NCI-H2081 treated with DMSO at 0.1 percent for 48 hours (cell line): Measurements from ENCODE around the gene NUP42.
A peak's percentile ranks its signal among the peaks of the same experiment; 100 is the strongest.
"Not testable (repeated sequence)": the region's sequence is repeated elsewhere in the genome, so short reads cannot be mapped to it uniquely, and the experiment has no call there.

Experiments
- DNase-seq: peaks from one replicate; lab custom pipeline; 2025; lab: John Stamatoyannopoulos, UW

Gene NUP42, protein sequence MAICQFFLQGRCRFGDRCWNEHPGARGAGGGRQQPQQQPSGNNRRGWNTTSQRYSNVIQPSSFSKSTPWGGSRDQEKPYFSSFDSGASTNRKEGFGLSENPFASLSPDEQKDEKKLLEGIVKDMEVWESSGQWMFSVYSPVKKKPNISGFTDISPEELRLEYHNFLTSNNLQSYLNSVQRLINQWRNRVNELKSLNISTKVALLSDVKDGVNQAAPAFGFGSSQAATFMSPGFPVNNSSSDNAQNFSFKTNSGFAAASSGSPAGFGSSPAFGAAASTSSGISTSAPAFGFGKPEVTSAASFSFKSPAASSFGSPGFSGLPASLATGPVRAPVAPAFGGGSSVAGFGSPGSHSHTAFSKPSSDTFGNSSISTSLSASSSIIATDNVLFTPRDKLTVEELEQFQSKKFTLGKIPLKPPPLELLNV

DNA sequence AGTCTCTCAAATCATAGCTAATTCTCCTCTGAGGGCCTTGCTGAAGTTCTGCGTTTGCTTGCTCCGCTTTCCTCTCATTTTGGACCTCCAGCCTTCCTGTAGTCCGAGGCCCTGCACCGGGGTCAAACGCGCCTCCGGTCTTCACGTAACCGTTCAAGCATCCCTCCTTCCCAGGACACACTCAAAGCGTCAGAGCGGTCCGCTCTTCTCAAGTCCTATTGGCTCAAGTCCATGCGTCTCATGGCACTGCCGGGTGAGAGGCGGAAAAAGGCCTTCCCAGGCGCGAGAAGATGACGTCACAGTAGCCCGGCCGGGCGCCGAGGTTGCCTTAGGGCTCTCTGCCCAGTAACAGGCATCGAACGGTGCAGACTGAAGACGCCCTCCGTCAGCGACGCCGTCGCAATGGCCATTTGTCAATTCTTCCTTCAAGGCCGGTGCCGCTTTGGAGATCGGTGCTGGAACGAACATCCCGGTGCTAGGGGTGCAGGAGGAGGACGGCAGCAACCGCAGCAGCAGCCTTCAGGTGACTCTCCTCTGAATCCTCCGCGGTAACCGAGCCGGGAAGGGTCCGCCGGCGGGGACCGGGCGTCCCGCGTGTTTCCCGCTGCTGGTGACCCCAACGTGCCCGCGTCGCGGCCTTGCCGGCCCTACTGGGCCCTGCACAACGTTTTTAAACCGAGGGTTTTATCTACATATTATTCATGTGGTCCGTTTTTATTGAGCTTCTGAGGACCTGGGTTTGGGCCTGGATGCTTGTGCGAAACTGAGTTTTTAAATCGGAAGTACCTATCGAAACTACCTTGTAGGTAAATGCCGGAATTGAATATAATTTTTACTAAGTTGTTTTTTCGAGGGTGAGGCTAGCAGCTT is at the start of gene NUP42:
Gene NUP42 (plus strand): TSS at position 365 of the 870 bp plus-strand sequence. CDS start 38 bp downstream, at position 403.
- DNase-seq: peak; percentile 97

DNA sequence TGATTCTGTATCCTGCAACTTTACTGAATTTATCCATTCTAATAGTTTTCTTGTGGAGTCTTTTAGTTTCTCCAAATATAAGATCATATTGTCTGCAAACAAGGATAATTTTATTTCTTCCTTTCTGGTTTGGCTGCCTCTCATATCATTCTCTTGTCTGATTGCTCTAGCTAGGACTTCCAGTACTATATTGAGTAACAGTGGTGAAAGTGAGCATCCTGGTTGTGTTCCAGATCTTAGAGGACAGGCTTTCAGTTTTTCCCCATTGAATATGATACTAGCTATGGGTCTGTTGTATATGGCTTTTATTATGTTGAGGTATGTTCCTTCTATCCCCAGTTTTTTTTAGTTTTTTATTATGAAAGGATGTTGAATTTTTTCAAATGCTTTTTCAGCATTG is 48.1 kb upstream of the NUP42 start:
- DNase-seq: no peak

DNA sequence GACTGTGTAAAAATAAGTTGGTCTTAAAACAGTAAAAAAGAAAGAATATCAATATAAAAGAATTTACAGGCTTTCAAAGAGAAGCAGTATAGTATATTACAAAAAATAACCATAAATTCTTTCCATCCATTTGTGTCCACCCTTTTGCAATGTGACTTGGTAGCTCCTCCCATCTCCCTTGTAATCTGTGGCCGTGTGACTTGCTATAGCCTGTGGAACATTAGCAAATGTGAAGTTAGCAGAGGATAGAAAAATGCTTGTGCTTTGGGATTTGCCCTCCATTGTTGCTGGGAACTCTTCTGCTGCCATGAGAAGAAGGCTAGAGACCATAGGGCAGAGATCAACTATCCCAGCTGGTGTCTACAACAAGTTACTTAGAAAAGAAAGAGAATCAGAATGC is 46.1 kb upstream of the NUP42 start:
- DNase-seq: no peak

DNA sequence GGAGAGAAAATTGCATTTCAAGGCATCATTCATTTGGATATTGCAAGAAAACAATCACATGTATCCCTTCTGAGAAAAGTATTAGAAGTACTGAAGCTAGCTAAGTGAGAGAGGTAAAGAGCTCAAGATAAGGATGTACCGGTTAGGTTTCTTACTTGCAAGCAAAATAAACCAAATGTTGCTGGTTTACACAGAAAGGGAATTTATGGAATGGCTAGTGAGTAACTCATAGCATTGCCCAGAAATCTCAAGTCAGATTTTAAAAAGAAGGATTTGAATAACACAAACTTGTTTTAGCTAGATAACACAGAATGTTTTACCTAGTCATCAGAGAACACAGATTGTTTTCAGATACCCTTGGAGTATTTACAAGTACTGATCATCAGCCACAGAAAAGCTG is 45.6 kb upstream of the NUP42 start:
- DNase-seq: no peak

DNA sequence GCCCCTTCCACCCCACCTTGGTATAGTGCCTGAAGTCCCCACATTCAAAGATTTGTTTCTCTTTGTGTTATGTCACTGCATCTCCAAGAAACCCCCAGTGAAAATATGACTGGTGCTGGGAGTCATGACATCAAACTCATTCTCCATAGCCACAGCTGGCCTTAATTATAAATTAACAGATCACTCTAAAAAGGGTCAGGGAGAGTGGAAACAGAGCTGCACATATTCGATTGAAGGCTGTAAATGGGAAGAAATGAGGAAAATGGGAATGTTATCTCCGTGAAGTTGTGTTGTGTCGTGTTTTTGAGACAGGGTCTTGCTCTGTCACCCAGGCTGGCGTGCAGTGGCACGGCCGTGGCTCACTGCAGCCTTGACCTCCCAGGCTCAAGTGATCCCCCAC is 24.2 kb upstream of the NUP42 start:
- no peak for DNase-seq

DNA sequence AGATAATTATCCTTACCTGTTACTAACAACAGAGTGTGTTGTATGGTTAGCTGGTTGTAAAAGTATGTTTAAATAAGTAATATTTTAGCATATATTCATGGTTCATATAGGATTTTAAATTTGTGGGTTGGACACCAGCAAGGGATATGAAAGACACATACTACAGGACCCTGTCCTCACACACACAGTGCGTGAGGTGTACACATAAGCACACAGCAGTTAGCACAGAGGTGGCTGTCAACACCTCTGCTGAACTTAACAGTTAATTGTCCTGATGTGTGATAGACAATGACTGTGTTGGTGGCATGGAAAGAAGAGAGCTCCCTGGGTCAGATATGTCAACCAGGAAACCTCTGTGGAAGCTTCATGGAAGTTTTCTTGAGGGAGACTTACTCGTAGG is 23.3 kb upstream of the NUP42 start:
- DNase-seq: no peak

DNA sequence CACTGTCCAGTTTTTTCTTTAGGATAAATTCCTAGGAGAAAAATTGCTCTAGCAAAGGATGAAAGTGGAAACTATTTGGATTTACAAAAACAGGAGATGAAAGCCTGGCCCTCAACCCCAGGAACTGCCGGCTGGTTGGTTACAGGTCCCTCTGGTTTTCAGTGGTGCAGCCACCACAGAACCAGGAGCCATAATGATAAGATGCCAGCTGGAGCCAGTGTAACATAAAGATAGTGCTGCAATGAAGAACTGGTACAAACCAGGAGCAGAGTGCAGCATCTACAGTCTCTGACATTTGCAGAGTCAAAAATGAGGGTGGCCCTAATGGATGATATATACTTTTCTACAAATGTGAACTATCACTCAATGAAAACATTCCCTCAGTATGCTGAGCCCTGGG is 20.4 kb upstream of the NUP42 start:
- DNase-seq: no peak

DNA sequence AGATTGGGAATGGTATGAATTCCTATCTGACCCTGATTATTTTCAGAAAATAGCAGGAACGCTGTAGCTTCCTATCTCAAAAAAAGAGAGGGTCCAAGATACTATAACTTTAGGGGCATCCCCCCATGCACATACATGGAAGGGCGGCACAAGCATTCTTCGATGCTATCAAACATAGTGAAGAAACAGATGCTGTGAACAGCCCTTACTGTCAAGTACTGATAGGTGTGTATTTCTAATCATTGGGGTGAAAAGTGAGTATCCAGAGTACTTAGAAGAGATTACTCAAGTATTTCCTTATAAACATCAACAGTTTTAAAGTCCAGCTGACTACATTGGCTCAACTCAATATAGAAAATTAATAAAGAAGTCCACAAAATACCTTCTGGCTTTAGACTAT is 17.0 kb upstream of the NUP42 start:
- DNase-seq: no peak

DNA sequence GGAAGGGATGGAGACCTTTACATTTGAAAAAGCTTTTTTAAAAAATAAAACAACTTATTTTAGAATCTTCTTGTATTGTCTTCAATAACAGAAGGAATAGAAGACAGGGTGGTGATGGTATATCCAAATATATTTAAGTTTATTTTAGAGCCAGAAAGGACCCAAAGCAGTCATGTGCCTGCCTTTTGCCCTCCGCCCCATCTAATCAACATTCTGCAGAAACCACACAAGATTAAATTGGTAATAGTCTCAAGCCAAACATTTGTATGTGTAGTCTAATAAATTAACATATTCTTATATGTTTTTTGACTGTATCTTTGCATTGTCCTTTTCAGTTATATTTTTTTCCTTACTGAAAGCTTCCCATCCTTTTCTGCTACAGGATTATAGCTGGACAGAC is 16.5 kb upstream of the NUP42 start:
- no peak for DNase-seq

DNA sequence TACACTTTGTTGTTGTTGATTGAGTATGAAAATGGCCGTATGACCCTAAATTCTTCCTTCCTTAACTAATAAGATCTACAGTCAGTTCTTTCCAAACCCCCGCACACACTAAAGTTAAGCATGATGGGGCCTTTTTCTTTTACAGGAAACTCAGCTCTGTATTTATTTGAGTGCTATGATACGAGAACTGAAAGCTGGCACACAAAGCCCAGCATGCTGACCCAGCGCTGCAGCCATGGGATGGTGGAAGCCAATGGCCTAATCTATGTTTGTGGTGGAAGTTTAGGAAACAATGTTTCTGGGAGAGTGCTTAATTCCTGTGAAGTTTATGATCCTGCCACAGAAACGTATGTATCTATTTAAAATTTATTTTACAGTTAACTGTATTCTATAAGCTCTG is 14.2 kb upstream of the NUP42 start:
- no peak for DNase-seq

DNA sequence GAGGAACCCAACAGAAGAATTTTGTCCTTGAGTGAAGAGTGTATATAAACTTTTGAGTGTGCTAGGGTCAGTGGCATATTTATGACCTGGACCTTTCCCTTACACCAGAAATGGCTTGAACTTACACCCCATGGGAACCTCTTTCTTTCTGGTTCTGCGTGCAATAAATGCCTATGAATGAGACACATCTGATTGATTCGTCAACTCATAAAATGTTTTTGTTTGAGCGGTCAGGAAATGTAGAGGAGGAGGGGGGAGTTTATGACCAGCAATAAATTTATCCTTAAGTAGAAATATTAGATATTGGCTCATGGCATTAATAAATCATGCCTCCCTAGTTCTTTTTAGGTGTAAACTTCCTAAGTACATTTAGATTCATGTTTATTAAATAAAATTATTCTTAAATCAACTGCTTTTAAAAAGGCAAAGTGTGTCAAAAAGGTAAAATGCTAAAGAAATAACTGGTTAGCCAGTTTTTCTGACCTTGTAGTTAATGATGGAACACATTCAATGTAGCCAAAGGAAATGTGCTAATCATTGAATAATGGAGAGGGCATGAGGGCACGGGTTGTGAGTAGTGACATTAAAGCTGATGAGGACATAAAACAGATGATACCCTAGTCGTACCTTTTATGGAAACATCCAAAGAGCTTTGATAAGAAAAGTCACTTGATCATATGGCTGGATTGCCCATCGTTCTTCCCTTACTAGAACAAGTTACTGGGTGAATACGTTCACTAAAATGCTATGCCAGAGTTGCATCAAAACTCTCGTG is 13.6 kb upstream of the NUP42 start:
- DNase-seq: no peak

DNA sequence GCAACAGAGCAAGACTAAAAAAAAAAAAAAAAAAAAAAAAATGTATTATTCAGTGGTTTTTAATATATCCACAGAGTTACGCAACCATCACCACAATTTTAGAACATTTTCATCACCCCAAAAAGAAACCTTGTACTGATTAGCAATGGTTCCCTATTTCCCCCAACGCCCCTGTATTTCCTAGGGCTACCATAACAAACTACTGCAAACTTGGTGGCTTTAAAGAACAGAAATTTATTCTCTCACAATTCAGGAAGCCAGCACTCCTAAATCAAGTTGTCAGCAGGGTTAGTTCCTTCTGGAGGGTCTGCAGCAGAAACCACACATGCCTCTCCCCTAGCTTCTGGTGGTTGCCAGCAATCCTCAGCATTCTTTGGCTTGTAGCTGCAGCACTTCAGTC is 5.9 kb upstream of the NUP42 start:
- no peak for DNase-seq

DNA sequence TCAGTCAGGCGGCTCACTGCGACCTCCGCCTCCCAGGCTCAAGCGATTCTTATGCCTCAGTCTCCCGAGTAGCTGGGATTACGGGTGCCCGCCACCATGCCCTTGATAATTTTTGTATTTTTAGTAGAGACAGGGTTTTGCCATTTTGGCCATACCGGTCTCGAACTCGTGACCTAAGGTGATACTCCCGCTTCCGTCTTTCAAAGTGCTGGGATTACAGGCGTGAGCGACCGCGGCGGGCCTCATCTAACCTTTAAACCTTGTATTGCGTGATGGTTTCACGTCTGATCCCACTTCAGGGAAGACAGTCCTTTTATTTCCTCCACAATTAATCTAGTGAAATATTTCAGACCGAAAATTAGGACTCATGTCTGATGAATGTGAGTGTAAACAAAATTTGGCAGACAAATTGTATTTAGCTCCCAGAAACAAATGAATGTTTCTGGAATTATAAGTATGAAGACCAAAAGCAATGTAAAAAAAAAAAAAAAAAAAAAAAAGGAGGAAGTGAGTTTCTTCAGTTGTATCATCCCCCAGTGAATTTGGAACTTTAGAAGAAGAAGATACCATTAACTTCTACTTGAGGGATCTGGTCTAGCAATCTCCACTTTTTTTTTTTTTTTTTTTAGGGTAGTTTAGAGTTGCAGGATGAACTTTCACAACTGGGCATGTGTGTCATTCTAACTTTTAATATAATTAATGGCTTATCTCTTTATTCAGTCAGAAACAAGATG is 1.6 kb downstream of the NUP42 start:
- DNase-seq: no peak

DNA sequence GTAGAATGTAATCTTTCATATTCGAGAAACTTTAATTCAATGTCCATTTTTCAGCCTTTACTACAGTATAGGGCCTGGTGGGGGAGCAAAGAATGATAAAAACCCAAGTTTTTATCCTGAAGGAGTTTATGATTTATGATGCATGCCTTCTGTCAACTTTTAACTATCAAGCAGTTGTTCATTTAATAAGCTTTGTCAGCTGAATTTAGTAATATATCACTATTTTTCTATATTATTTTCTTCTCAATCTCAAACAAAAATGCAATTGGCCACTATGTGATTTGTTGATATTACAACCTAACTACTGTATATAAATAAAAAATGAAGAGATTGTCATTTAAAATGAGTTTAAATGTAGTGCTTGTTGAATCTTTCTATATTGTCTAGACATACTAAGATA is 2.4 kb downstream of the NUP42 start:
- no peak for DNase-seq

DNA sequence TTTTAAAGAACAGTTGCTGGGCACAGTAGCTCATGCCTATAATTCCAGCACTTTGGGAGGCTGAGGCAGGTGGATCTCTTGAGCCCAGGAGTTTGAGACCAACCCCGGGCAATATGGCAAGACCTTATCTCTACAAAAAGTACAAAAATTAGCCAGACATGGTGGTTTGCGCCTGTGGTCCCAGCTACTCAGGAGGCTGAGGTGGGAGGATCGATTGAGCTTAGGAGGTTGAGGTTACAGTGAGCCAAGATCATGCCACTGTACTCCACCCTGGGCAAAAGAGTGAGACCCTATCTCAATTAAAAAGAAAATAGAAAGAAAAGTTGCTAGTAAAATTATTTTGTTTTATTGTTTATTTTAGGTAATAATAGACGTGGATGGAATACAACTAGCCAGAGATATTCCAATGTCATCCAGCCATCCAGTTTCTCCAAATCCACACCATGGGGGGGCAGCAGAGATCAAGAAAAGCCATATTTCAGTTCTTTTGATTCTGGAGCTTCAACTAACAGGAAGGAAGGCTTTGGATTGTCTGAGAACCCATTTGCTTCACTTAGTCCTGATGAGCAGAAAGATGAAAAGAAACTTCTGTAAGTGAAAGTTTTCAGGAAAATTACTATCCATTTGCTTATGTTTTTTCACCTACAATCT is 3.0 kb downstream of the NUP42 start:
- DNase-seq: no peak

DNA sequence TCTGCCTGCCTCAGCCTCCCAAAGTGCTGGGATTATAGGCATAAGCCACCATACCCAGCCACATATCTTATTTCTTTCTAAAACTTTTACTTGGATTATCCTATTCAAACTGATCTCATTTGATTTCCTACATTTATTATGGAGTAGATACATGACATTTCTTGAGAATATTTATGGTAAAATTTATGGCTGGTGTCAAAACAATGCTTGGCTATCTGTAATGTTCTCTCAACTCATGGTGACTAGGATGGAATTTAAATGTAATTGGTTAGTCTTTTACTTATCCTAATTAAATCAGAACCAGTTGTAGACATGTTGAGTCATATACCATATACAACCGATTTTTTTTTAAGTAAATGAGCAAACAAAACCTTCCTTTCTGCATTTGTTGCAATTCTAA is 4.1 kb downstream of the NUP42 start:
- no peak for DNase-seq

DNA sequence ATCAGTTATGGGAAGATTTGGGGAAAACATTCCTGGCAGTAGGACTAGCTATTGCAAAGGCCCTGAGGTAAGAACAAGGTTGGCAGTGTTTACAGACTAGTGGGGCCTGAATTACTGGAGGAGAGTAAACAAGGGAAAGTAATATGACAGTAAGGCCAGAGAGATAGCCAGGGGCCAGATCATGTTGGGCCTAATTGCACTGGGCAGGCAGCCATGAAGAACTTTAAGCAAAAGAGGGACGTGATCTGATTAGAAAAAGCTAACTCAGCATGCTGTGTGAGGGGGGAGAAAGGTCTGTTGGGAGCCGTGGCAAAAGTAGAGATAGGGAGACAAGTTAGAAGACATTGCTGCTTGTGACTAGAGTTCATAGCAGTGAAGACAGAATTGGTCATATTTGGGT is 9.2 kb downstream of the NUP42 start:
- DNase-seq: peak; percentile 39

DNA sequence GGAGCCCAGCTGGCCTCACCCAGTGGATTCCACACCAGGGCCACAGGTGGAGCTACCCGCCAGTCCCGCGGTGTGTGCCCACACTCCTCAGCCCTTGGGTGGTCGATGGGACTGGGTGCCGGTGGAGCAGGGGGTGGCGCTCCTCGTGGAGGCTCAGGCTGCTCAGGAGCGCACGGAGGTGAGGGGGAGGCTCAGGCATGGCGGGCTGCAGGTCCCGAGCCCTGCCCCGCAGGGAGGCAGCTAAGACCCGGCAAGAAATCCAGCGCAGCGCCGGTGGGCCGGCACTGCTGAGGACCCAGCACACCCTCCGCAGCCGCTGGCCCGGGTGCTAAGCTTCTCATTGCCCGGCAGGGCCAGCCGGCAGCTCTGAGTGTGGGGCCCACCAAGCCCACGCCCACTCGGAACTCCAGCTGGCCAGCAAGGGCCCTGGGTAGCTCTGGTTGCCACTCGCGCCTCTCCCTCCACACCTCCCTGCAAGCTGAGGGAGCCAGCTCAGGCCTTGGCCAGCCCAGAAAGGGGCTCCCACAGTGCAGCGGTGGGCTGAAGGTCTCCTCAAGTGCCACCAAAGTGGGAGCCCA is 11.9 kb downstream of the NUP42 start:
- not testable (repeated sequence) for DNase-seq

DNA sequence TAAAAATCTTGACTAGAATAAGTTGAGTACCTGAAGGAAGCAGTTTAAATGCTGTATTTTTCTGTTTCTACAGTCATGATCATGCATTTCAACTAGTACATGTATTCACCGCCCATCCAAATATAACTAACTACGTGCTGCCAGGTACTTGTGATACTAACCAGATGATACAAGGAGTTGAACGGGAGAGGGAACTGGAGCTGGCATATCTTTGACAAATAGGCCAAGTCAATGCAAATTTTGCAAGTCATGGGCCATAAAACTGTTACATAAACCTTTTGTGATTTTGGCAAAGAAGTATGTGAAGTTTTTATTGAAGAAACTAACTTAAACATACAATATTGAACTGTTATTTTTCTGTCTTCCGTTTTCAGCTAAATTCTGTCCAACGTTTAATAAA is 14.5 kb downstream of the NUP42 start:
- no peak for DNase-seq

DNA sequence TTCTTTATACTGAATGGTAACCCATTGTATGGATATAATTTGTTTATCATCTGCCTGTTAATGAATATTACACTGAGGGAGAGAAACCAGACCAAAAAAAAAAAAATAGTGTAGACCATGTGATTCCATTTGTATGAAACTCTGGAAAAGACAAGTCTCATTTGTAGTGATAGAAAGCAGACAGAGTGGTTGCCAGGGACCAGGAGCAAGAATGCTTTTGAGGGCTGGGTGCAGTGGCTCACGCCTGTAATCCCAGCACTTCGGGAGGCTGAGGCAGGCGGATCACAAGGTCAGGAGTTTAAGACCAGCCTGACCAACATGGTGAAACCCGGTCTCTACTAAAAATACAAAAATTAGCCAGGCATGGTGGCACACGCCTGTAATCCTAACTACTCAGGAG is 15.9 kb downstream of the NUP42 start:
- not testable (repeated sequence) for DNase-seq

DNA sequence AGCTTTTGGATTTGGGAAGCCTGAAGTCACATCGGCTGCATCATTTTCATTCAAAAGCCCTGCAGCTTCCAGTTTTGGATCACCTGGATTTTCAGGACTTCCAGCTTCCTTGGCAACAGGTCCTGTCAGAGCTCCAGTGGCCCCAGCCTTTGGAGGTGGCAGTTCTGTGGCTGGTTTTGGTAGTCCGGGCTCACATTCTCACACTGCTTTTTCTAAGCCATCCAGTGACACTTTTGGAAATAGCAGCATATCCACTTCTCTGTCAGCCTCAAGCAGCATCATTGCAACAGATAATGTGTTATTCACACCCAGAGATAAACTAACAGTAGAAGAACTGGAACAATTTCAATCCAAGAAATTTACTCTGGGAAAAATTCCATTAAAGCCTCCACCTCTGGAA is 18.5 kb downstream of the NUP42 start:
- no peak for DNase-seq
